ENCODE results near the gene AGPAT3.

Gene AGPAT3

GRCh38 chr21:43925609-43926008 is 60.6 kb downstream of the AGPAT3 start:
- Histone ChIP-seq H2BK120ac (ENCODE audit: low read depth, low read length) (no peak overlapping the region), H4K5ac (ENCODE audit: low read length) (no peak overlapping the region), H2AK5ac (ENCODE audit: low read length) (no peak overlapping the region), H3K27ac (ENCODE audit: low read depth, low read length) (no peak overlapping the region), H3K18ac (ENCODE audit: low read length) (no peak overlapping the region), H4K8ac (ENCODE audit: low read depth, low read length) (no peak overlapping the region), H3K36me3 (ENCODE audit: control insufficient read depth, insufficient read depth, low read length) (no peaks in the 10 kb centered on the region), H3K79me1 (ENCODE audit: low read length) (no peaks in the 10 kb centered on the region), H3K23ac (ENCODE audit: low read length) (peak overlapping the region; percentile 24), H3K4me3 (ENCODE audit: low read length) (no peak overlapping the region), H2BK5ac (ENCODE audit: low read length) (no peak overlapping the region), H3K27me3 (ENCODE audit: insufficient read depth, low read length, poor library complexity) (no peaks in the 10 kb centered on the region), H3K4me2 (ENCODE audit: low read length) (no peak overlapping the region), H3K56ac (ENCODE audit: low read length) (peak overlapping the region; percentile 49), H3K4me1 (ENCODE audit: control insufficient read depth, low read depth, low read length) (peaks cover 16% of the 10 kb centered on the region), H3K79me2 (ENCODE audit: control insufficient read depth, insufficient read depth, low read length) (no peaks in the 10 kb centered on the region), H2BK15ac (replicated peaks; ENCODE audit: low read depth) (no peak overlapping the region), H3K9ac (ENCODE audit: low read length) (no peak overlapping the region), H3K4ac (ENCODE audit: low read depth, low read length) (no peak overlapping the region)
- no peak for DNase-seq
- WGBS (ENCODE audit: extremely low coverage, insufficient coverage, low lambda C conversion rate) = no CpG with 5 or more reads among the region's 14 CpGs

- H3K4me2 ChIP-seq (ENCODE audit: low read length) = no peak overlapping the region
- no peak overlapping the region for H3K18ac ChIP-seq (ENCODE audit: low read length)
- H3K36me3 ChIP-seq (ENCODE audit: control insufficient read depth, insufficient read depth, low read length) = no peaks in the 10 kb centered on the region
- H3K27me3 ChIP-seq (ENCODE audit: insufficient read depth, low read length, poor library complexity) = no peaks in the 10 kb centered on the region
- no peak overlapping the region for H3K56ac ChIP-seq (ENCODE audit: low read length)
- DNase-seq = no peak
- H4K5ac ChIP-seq (ENCODE audit: low read length) = no peak overlapping the region
- no peak overlapping the region for H3K4ac ChIP-seq (ENCODE audit: low read depth, low read length)
- no CpG with 5 or more reads among the region's 20 CpGs for WGBS (ENCODE audit: extremely low coverage, insufficient coverage, low lambda C conversion rate)
- H4K8ac ChIP-seq (ENCODE audit: low read depth, low read length) = no peak overlapping the region
- H3K27ac ChIP-seq (ENCODE audit: low read depth, low read length) = no peak overlapping the region
- H3K9ac ChIP-seq (ENCODE audit: low read length) = no peak overlapping the region
- H2AK5ac ChIP-seq (ENCODE audit: low read length) = no peak overlapping the region
- H3K23ac ChIP-seq (ENCODE audit: low read length) = no peak overlapping the region
- H3K4me1 ChIP-seq (ENCODE audit: control insufficient read depth, low read depth, low read length) = peaks cover 14% of the 10 kb centered on the region
- H3K79me2 ChIP-seq (ENCODE audit: control insufficient read depth, insufficient read depth, low read length) = no peaks in the 10 kb centered on the region
- H2BK15ac ChIP-seq (replicated peaks; ENCODE audit: low read depth) = no peak overlapping the region
- H3K79me1 ChIP-seq (ENCODE audit: low read length) = no peaks in the 10 kb centered on the region
- H3K4me3 ChIP-seq (ENCODE audit: low read length) = no peak overlapping the region
- no peak overlapping the region for H2BK120ac ChIP-seq (ENCODE audit: low read depth, low read length)
- no peak overlapping the region for H2BK5ac ChIP-seq (ENCODE audit: low read length)
Measured at GRCh38 chr21:43926196-43926595, 61.2 kb downstream of the AGPAT3 start.

GRCh38 chr21:43927591-43928221 is 62.7 kb downstream of the AGPAT3 start:
- no peaks in the 10 kb centered on the region for H3K27me3 ChIP-seq (ENCODE audit: insufficient read depth, low read length, poor library complexity)
- H4K5ac ChIP-seq (ENCODE audit: low read length) = no peak overlapping the region
- H2BK120ac ChIP-seq (ENCODE audit: low read depth, low read length) = no peak overlapping the region
- no peak overlapping the region for H3K4ac ChIP-seq (ENCODE audit: low read depth, low read length)
- no peak overlapping the region for H3K9ac ChIP-seq (ENCODE audit: low read length)
- H3K79me1 ChIP-seq (ENCODE audit: low read length) = no peaks in the 10 kb centered on the region
- H4K8ac ChIP-seq (ENCODE audit: low read depth, low read length) = no peak overlapping the region
- peaks cover 9% of the 10 kb centered on the region for H3K4me1 ChIP-seq (ENCODE audit: control insufficient read depth, low read depth, low read length)
- H3K36me3 ChIP-seq (ENCODE audit: control insufficient read depth, insufficient read depth, low read length) = no peaks in the 10 kb centered on the region
- no peak overlapping the region for H2BK5ac ChIP-seq (ENCODE audit: low read length)
- no peak overlapping the region for H3K18ac ChIP-seq (ENCODE audit: low read length)
- WGBS (ENCODE audit: extremely low coverage, insufficient coverage, low lambda C conversion rate) = no CpG with 5 or more reads among the region's 17 CpGs
- no peak overlapping the region for H2AK5ac ChIP-seq (ENCODE audit: low read length)
- H3K56ac ChIP-seq (ENCODE audit: low read length) = no peak overlapping the region
- H3K27ac ChIP-seq (ENCODE audit: low read depth, low read length) = no peak overlapping the region
- no peak for DNase-seq
- no peak overlapping the region for H3K23ac ChIP-seq (ENCODE audit: low read length)
- H3K4me3 ChIP-seq (ENCODE audit: low read length) = no peak overlapping the region
- H3K79me2 ChIP-seq (ENCODE audit: control insufficient read depth, insufficient read depth, low read length) = no peaks in the 10 kb centered on the region
- H3K4me2 ChIP-seq (ENCODE audit: low read length) = no peak overlapping the region
- no peak overlapping the region for H2BK15ac ChIP-seq (replicated peaks; ENCODE audit: low read depth)

GRCh38 chr21:43928222-43929125 is 63.5 kb downstream of the AGPAT3 start:
- DNase-seq = no peak
- Histone ChIP-seq H3K36me3 (ENCODE audit: control insufficient read depth, insufficient read depth, low read length) (no peaks in the 10 kb centered on the region), H3K56ac (ENCODE audit: low read length) (peak overlapping the region; percentile 60), H3K4ac (ENCODE audit: low read depth, low read length) (no peak overlapping the region), H4K5ac (ENCODE audit: low read length) (no peak overlapping the region), H3K18ac (ENCODE audit: low read length) (no peak overlapping the region), H3K4me1 (ENCODE audit: control insufficient read depth, low read depth, low read length) (peaks cover 8% of the 10 kb centered on the region), H2BK15ac (replicated peaks; ENCODE audit: low read depth) (no peak overlapping the region), H3K27me3 (ENCODE audit: insufficient read depth, low read length, poor library complexity) (no peaks in the 10 kb centered on the region), H2AK5ac (ENCODE audit: low read length) (no peak overlapping the region), H3K9ac (ENCODE audit: low read length) (no peak overlapping the region), H4K8ac (ENCODE audit: low read depth, low read length) (no peak overlapping the region), H3K79me2 (ENCODE audit: control insufficient read depth, insufficient read depth, low read length) (no peaks in the 10 kb centered on the region), H3K79me1 (ENCODE audit: low read length) (no peaks in the 10 kb centered on the region), H3K4me2 (ENCODE audit: low read length) (no peak overlapping the region), H3K4me3 (ENCODE audit: low read length) (no peak overlapping the region), H3K27ac (ENCODE audit: low read depth, low read length) (no peak overlapping the region), H2BK5ac (ENCODE audit: low read length) (no peak overlapping the region), H3K23ac (ENCODE audit: low read length) (no peak overlapping the region), H2BK120ac (ENCODE audit: low read depth, low read length) (no peak overlapping the region)
- no CpG with 5 or more reads among the region's 31 CpGs for WGBS (ENCODE audit: extremely low coverage, insufficient coverage, low lambda C conversion rate)

- Histone ChIP-seq H3K23ac (ENCODE audit: low read length) (no peak overlapping the region), H2BK120ac (ENCODE audit: low read depth, low read length) (no peak overlapping the region), H2BK5ac (ENCODE audit: low read length) (no peak overlapping the region), H3K27me3 (ENCODE audit: insufficient read depth, low read length, poor library complexity) (no peaks in the 10 kb centered on the region), H3K79me2 (ENCODE audit: control insufficient read depth, insufficient read depth, low read length) (no peaks in the 10 kb centered on the region), H3K4me3 (ENCODE audit: low read length) (no peak overlapping the region), H3K79me1 (ENCODE audit: low read length) (no peaks in the 10 kb centered on the region), H2BK15ac (replicated peaks; ENCODE audit: low read depth) (no peak overlapping the region), H3K18ac (ENCODE audit: low read length) (no peak overlapping the region), H4K5ac (ENCODE audit: low read length) (no peak overlapping the region), H3K27ac (ENCODE audit: low read depth, low read length) (no peak overlapping the region), H3K56ac (ENCODE audit: low read length) (peak overlapping the region; percentile 60), H3K36me3 (ENCODE audit: control insufficient read depth, insufficient read depth, low read length) (no peaks in the 10 kb centered on the region), H2AK5ac (ENCODE audit: low read length) (no peak overlapping the region), H4K8ac (ENCODE audit: low read depth, low read length) (no peak overlapping the region), H3K4me2 (ENCODE audit: low read length) (no peak overlapping the region), H3K4ac (ENCODE audit: low read depth, low read length) (no peak overlapping the region), H3K4me1 (ENCODE audit: control insufficient read depth, low read depth, low read length) (peaks cover 6% of the 10 kb centered on the region), H3K9ac (ENCODE audit: low read length) (no peak overlapping the region)
- DNase-seq = peak; percentile 45
- WGBS (ENCODE audit: extremely low coverage, insufficient coverage, low lambda C conversion rate) = no CpG with 5 or more reads among the region's 30 CpGs
Measured at GRCh38 chr21:43929217-43929971, 64.4 kb downstream of the AGPAT3 start.

Data from mesendoderm (in vitro differentiated cells).